Mesenteric fat pad (tissue), 1 donor: Measurements from ENCODE around the gene LRRK1. TPM values are rescaled to one million over a fixed set of nuclear protein-coding genes. Genes with fewer than 3 reads are reported as not detected.
A peak's percentile ranks its signal among the peaks of the same experiment; 100 is the strongest.

ENCODE experiments used
- DNase-seq: peaks from one replicate; pipeline ENCODE4 v3.0.0-alpha.2; 2020; ENCODE audit warnings: low spot score
- total RNA-seq: library from RNA; stranded (reverse); fragmentation: NEBNext Ultra II Directional; extraction: Animal tissue kit (Norgen Biotek cat#: 25700); gene quantifications from one replicate; pipeline ENCODE4 v1.2.1, GENCODE V29; 2021
- donor health status: DM: yes; HTN: yes; CAD: no.

The LRRK1 gene
- total RNA-seq, 1 donor from 2014 or later = 23.5 TPM

- DNase-seq = no peak
These were observed 101.3 kb downstream of the LRRK1 start for GRCh38 chr15:101020451-101020850.

- peak; percentile 71 for DNase-seq
These were observed 101.8 kb downstream of the LRRK1 start for GRCh38 chr15:101020945-101021344.

GRCh38 chr15:101022306-101022705, 103.1 kb downstream of the LRRK1 start:
- DNase-seq = peak; percentile 83

GRCh38 chr15:101022876-101023275, 103.7 kb downstream of the LRRK1 start:
- DNase-seq = no peak

GRCh38 chr15:101023501-101024072, 104.4 kb downstream of the LRRK1 start:
- no peak for DNase-seq

GRCh38 chr15:101024073-101024695, 105.0 kb downstream of the LRRK1 start:
- peak; percentile 73 for DNase-seq

- DNase-seq = peak; percentile 81
These were observed 105.7 kb downstream of the LRRK1 start for GRCh38 chr15:101024706-101025500.

- DNase-seq = no peak
These were observed 106.3 kb downstream of the LRRK1 start for GRCh38 chr15:101025501-101025885.

GRCh38 chr15:101025896-101026631, 106.9 kb downstream of the LRRK1 start:
- DNase-seq = peak; percentile 85

GRCh38 chr15:101026656-101027272, 107.6 kb downstream of the LRRK1 start:
- DNase-seq = peak; percentile 57

GRCh38 chr15:101027273-101027901, 108.2 kb downstream of the LRRK1 start:
- peak; percentile 89 for DNase-seq

GRCh38 chr15:101027920-101028319, 108.8 kb downstream of the LRRK1 start:
- DNase-seq = no peak

- DNase-seq = no peak
These were observed 109.2 kb downstream of the LRRK1 start for GRCh38 chr15:101028321-101028720.

GRCh38 chr15:101028772-101029438, 109.7 kb downstream of the LRRK1 start:
- peak; percentile 82 for DNase-seq

- DNase-seq = peak; percentile 67
These were observed 111.0 kb downstream of the LRRK1 start for GRCh38 chr15:101029971-101030661.

- no peak for DNase-seq
These were observed 112.1 kb downstream of the LRRK1 start for GRCh38 chr15:101031213-101031612.

GRCh38 chr15:101033801-101034200, 114.6 kb downstream of the LRRK1 start:
- no peak for DNase-seq

GRCh38 chr15:101035611-101036010, 116.5 kb downstream of the LRRK1 start:
- no peak for DNase-seq

GRCh38 chr15:101036189-101036588, 117.0 kb downstream of the LRRK1 start:
- no peak for DNase-seq
